SU-DHL-6 (cell line): ENCODE results near the gene UNC119.

ENCODE experiments used
- H2AFZ ChIP-seq: fragments of 200-600 bp; sonication (generic); 2 replicates; pipeline ENCODE4 v1.6.1; 2014; ENCODE audit warnings: low read depth, mild to moderate bottlenecking, moderate library complexity, mixed read lengths, antibody characterized with exemption, low read length; ENCODE audit not compliant: severe bottlenecking
- H3F3A ChIP-seq: fragments of 200-600 bp; shearing (Covaris generic); 2 replicates; pipeline ENCODE4 v1.6.0; 2016; ENCODE audit warnings: antibody characterized with exemption, mild to moderate bottlenecking; ENCODE audit not compliant: insufficient read depth
- H3K27ac ChIP-seq: fragments of 200-600 bp; sonication (generic); 2 replicates; pipeline ENCODE4 v1.5.1; 2016; ENCODE audit warnings: low read depth, mild to moderate bottlenecking, low read length, moderate library complexity, mixed read lengths
- H3K27me3 ChIP-seq: fragments of 200-600 bp; sonication (generic), shearing (Covaris generic); 2 replicates; pipeline ENCODE4 v1.6.0; 2014; ENCODE audit warnings: mild to moderate bottlenecking, low read length
- H3K36me3 ChIP-seq: fragments of 200-600 bp; sonication (generic); 2 replicates; pipeline ENCODE4 v1.6.1; 2014; ENCODE audit warnings: mild to moderate bottlenecking, low read length, mixed read lengths
- H3K4me2 ChIP-seq: fragments of 300-600, 200-600 bp; shearing (Covaris generic), sonication (generic); 2 replicates; pipeline ENCODE4 v1.6.0; 2014; ENCODE audit warnings: low read length, low read depth, mild to moderate bottlenecking; ENCODE audit not compliant: poor library complexity, severe bottlenecking
- H3K4me3 ChIP-seq: fragments of 200-600 bp; sonication (generic); 2 replicates; pipeline ENCODE4 v1.5.1; 2014; ENCODE audit warnings: antibody characterized with exemption, low read length, mild to moderate bottlenecking, mixed read lengths; ENCODE audit not compliant: insufficient read depth, poor library complexity, severe bottlenecking
- H3K79me2 ChIP-seq: fragments of 200-600 bp; sonication (generic); 2 replicates; pipeline ENCODE4 v1.6.1; 2014; ENCODE audit warnings: mild to moderate bottlenecking, low read length, moderate library complexity; ENCODE audit not compliant: insufficient read depth
- H3K9ac ChIP-seq: fragments of 200-600 bp; sonication (generic); 2 replicates; pipeline ENCODE4 v1.7.0; 2014; ENCODE audit warnings: mild to moderate bottlenecking, low read length
- H3K9me2 ChIP-seq: fragments of 200-600 bp; sonication (generic); replicated peaks from 2 replicates; pipeline ENCODE4 v1.6.1; 2014; ENCODE audit warnings: low read length; ENCODE audit not compliant: insufficient read depth
- H3K9me3 ChIP-seq: fragments of 200-600 bp; sonication (generic); 2 replicates; pipeline ENCODE4 v1.6.1; 2014; ENCODE audit warnings: low read length, mixed read lengths; ENCODE audit not compliant: insufficient read depth
- H4K20me1 ChIP-seq: fragments of 200-600 bp; sonication (generic); 2 replicates; pipeline ENCODE4 v1.6.1; 2014; ENCODE audit warnings: low read depth, mild to moderate bottlenecking, antibody characterized with exemption, low read length, moderate library complexity, mixed read lengths
- CTCF ChIP-seq: fragments of 200-600 bp; sonication (generic); IDR thresholded peaks from one replicate; pipeline ENCODE4 v1.5.1; 2017; ENCODE audit warnings: antibody characterized with exemption, mild to moderate bottlenecking, low read length, moderate library complexity; ENCODE audit not compliant: insufficient read depth, poor library complexity, severe bottlenecking
- EZH2phosphoT487 ChIP-seq: fragments of 200-600 bp; sonication (generic), shearing (Covaris generic); conservative IDR thresholded peaks from 2 replicates; pipeline ENCODE4 v1.6.1; 2018; ENCODE audit warnings: mild to moderate bottlenecking, antibody characterized with exemption, low read length, moderate library complexity, mixed read lengths

The UNC119 gene

DNA sequence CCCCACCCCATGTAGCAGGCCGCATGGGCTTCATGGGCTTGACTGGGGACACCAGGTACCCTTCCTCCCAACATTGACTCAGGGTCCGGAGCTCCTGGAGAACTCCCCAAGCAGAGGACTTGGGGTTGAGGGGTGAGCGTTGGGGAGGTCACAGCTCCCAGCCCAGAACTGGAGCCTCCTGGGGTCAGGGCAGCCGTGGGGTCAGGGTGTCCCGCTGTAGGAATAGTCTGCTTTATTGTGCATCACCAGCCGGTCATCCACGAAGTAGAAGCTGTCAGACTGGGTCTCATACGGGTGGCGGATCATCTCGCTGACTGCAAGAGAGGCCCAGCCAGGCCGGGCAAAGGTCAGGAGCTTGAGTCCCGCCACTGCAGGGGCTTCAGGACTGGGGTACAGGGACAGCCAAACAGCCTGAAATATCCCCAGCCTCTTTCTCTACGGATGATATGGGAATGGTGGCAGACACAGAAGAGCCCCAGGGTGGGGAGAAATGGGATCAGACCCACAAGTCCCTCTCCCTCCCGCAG is 5.3 kb downstream of the UNC119 start:
- Histone ChIP-seq H3F3A (peaks cover 4% of the 10 kb centered on the region; the same call in 1 of the 2 replicates), H3K4me2 (peak overlapping the region; percentile 49), H3K9ac (peak overlapping the region; percentile 39; the same call in 1 of the 2 replicates), H3K4me3 (no peak overlapping the region), H3K79me2 (no peaks in the 10 kb centered on the region), H3K27ac (no peak overlapping the region), H2AFZ (peak overlapping the region; percentile 94), H3K9me2 (no peaks in the 10 kb centered on the region), H4K20me1 (no peaks in the 10 kb centered on the region), H3K36me3 (no peaks in the 10 kb centered on the region), H3K27me3 (no peaks in the 10 kb centered on the region), H3K9me3 (no peaks in the 10 kb centered on the region)
- TF ChIP-seq EZH2phosphoT487 = no peak

DNA sequence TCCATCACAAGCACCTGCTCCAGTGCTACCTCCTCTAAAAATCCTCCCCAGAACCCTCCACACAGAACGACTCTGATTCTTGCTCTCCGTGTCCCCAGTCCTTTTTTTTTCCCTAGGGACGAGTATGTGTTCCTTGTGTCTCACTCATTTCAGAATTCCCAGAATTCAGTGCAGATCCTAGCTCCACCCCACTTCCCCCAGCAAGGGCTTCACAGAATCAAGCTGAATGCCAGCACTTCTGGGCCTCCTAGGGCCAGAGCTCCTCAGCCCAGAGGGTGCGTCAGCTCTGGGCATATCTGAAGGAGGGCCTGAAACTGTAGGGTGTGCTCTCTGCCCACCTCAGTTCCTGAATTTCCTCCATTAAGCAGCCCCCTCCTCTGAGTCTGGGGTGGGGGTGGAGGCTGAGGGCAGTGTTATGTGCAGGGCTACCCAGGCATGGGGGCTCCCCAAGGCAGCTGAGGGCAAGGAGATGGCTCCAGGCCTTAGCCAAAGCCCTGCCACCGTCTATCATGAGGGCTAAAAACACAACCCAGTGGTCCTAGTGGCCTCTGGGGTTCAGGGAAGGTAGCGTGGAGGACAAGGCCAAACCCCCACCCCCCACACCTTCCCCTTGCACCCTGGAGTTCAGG is 6.5 kb downstream of the UNC119 start:
- Histone ChIP-seq H3K9me3 (no peaks in the 10 kb centered on the region), H3F3A (peaks cover 4% of the 10 kb centered on the region; the same call in 1 of the 2 replicates), H3K27ac (no peak overlapping the region), H3K9ac (no peak overlapping the region), H2AFZ (no peak overlapping the region), H3K4me3 (no peak overlapping the region), H3K4me2 (no peak overlapping the region), H3K79me2 (no peaks in the 10 kb centered on the region), H3K9me2 (no peaks in the 10 kb centered on the region), H4K20me1 (no peaks in the 10 kb centered on the region), H3K36me3 (no peaks in the 10 kb centered on the region), H3K27me3 (no peaks in the 10 kb centered on the region)
- no peak for TF ChIP-seq CTCF
- TF ChIP-seq EZH2phosphoT487 = no peak

DNA sequence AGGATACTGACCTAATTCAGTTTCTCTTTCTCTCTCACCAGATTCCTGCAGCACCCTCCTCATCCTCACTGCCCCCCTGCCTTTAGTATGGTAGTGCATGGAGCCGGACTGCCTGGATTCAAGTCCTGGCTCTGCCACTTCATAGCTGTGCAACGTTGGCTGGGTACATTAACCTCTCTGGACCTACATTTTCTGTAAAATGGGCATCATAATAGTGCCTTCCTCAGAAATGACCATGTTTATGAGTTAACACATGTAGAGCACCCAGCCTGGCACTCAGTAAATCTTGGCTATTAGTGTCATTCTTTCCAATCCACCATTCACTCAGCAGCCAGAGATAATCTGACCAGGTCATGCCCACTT is 7.3 kb downstream of the UNC119 start:
- Histone ChIP-seq H3K4me2 (no peak overlapping the region), H3K9me3 (no peaks in the 10 kb centered on the region), H4K20me1 (no peaks in the 10 kb centered on the region), H3K9me2 (no peaks in the 10 kb centered on the region), H3F3A (peaks cover 4% of the 10 kb centered on the region; the same call in 1 of the 2 replicates), H3K27ac (no peak overlapping the region), H3K36me3 (no peaks in the 10 kb centered on the region), H3K4me3 (no peak overlapping the region), H2AFZ (no peak overlapping the region), H3K79me2 (no peaks in the 10 kb centered on the region), H3K9ac (no peak overlapping the region), H3K27me3 (no peaks in the 10 kb centered on the region)
- TF ChIP-seq CTCF (no peak), EZH2phosphoT487 (no peak)

GRCh38 chr17:28544402-28545140 is 7.9 kb downstream of the UNC119 start:
- no peak overlapping the region for H3K4me3 ChIP-seq
- no peaks in the 10 kb centered on the region for H3K79me2 ChIP-seq
- H3K27me3 ChIP-seq = no peaks in the 10 kb centered on the region
- H2AFZ ChIP-seq = no peak overlapping the region
- H3K4me2 ChIP-seq = no peak overlapping the region
- H3K9me3 ChIP-seq = no peaks in the 10 kb centered on the region
- H3K9me2 ChIP-seq = no peaks in the 10 kb centered on the region
- no peaks in the 10 kb centered on the region for H4K20me1 ChIP-seq
- no peak overlapping the region for H3K27ac ChIP-seq
- no peaks in the 10 kb centered on the region for H3K36me3 ChIP-seq
- no peak overlapping the region for H3K9ac ChIP-seq
- TF ChIP-seq CTCF = no peak
- no peak for TF ChIP-seq EZH2phosphoT487
- H3F3A ChIP-seq = peaks cover 4% of the 10 kb centered on the region; the same call in 1 of the 2 replicates
